NB4 (cell line): Measurements from ENCODE around the gene FAM83G.
A peak's percentile ranks its signal among the peaks of the same experiment; 100 is the strongest.

Source experiments
- DNase-seq: peaks from one replicate; pipeline ENCODE4 v3.0.0; 2010; ENCODE audit warnings: low read depth
- H3K4me3 ChIP-seq: one replicate; pipeline ENCODE4 v1.5.1; 2011; ENCODE audit warnings: mild to moderate bottlenecking, low read depth, low read length, moderate library complexity
- CTCF ChIP-seq: IDR thresholded peaks from one replicate; pipeline ENCODE4 v1.5.1; 2012; ENCODE audit warnings: low read depth, low read length
- MAX ChIP-seq: IDR thresholded peaks from 2 replicates; pipeline ENCODE4 v1.6.1; 2011; ENCODE audit warnings: low read depth, low read length
- MYC ChIP-seq: IDR thresholded peaks from 2 replicates; pipeline ENCODE4 v1.6.1; 2011; ENCODE audit warnings: low read depth, low read length
- POLR2A ChIP-seq: IDR thresholded peaks from 2 replicates; pipeline ENCODE4 v1.6.1; 2011; ENCODE audit warnings: mild to moderate bottlenecking; ENCODE audit not compliant: insufficient read length; ENCODE audit errors: extremely low read depth

The FAM83G gene

GRCh38 chr17:19002805-19003542 lies 1.6 kb downstream of the FAM83G start:
- DNase-seq, result peak; percentile 23
- no peak for TF ChIP-seq POLR2A
- no peak for TF ChIP-seq CTCF
- no peak for TF ChIP-seq MYC
- no peak for TF ChIP-seq MAX
- H3K4me3 ChIP-seq, result no peak overlapping the region

GRCh38 chr17:19001907-19002590 lies 2.5 kb downstream of the FAM83G start:
- no peak for DNase-seq
- TF ChIP-seq MYC (no peak), MAX (no peak), POLR2A (no peak), CTCF (no peak)
- no peak overlapping the region for H3K4me3 ChIP-seq

GRCh38 chr17:19000531-19001325 lies 3.8 kb downstream of the FAM83G start:
- TF ChIP-seq CTCF, result no peak
- TF ChIP-seq MAX, result no peak
- no peak for TF ChIP-seq MYC
- no peak for TF ChIP-seq POLR2A
- H3K4me3 ChIP-seq, result no peak overlapping the region
- no peak for DNase-seq

GRCh38 chr17:18999911-19000310 lies 4.7 kb downstream of the FAM83G start:
- no peak for TF ChIP-seq POLR2A
- no peak for TF ChIP-seq MAX
- TF ChIP-seq CTCF, result no peak
- TF ChIP-seq MYC, result no peak
- no peak overlapping the region for H3K4me3 ChIP-seq
- DNase-seq, result no peak

DNA sequence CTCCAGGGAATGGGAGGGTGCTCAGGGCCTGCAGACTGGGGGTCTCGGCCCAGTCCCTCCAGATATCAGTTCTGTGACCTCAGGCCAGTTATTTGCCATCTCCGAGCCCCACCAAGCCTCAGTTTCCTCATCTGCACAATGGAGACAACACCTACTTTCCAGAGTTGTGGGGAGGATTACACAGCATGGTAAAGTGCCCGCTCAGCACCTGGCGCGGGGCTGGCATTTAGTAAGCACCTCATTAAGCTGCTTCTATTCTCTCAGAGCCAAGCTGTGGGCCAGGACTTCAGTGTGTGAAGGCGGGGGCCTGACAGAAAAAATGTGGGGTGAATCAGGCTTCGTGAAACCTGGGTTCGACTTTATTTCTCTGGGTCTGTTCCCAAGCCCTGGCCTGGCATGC lies 5.2 kb downstream of the FAM83G start:
- DNase-seq, result no peak
- H3K4me3 ChIP-seq, result no peak overlapping the region
- TF ChIP-seq MAX, result no peak
- no peak for TF ChIP-seq POLR2A
- no peak for TF ChIP-seq MYC
- no peak for TF ChIP-seq CTCF
